NCI-H2196 (cell line): ENCODE data around the gene HOXB7.

ENCODE experiments used
- DNase-seq: peaks from one replicate; lab custom pipeline; 2025; ENCODE audit not compliant: unreplicated experiment; lab: John Stamatoyannopoulos, UW

HOXB7 gene

DNA sequence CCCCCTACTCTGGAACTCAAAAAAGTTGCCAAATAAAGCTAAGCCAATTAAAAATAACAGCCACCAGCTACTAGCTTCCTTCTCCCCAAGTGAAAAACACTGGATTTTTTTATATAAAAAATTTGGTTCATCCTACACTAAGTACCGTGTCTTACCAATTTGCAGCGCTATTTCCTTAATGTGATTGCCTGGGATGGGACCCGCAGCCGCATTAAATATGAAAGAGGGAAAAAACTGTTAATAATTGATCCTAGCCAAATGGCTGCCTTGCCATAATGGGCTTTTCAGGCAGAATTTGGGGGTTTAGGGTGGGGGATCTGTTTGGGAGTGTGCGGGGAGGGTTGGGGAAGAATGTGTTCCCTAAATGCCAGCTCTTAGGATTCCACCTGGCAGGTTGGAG lies 13.3 kb upstream of the HOXB7 start:
- no peak for DNase-seq

DNA sequence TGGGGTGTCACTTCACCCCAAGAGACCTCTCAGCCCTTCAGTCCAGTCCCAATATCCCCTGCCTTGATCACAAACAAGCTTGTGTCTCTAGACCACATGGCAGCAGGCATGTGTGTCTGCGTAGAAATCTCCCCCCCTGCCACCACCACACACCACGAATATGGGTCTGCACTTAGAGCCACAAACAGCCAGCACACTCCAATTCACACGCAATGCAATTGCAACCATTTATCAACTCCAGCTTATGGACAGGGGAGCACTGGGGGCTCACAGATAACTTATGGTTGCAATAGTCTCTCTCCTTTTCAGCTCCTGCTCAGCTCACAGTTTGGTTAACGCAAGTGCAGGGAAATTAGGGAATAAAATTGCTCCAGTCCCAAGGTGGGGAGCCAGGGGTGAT lies 12.8 kb upstream of the HOXB7 start:
- no peak for DNase-seq

DNA sequence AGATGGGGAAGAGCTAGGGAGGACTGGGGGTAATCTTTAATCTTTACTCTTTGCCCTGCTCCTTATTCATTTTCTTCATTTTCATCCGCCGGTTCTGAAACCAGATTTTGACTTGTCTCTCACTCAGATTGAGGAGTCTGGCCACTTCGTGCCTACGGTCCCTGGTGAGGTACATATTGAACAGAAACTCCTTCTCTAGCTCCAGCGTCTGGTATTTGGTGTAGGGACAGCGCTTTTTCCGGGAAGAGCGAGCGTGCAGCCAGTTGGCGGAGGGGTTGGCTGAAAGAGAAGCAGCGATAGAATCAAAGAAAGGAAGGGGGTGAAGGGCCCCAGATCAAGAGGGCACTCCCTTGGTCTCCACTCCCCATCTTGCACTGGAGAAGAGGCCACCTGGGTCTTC lies 12.0 kb upstream of the HOXB7 start:
- no peak for DNase-seq

DNA sequence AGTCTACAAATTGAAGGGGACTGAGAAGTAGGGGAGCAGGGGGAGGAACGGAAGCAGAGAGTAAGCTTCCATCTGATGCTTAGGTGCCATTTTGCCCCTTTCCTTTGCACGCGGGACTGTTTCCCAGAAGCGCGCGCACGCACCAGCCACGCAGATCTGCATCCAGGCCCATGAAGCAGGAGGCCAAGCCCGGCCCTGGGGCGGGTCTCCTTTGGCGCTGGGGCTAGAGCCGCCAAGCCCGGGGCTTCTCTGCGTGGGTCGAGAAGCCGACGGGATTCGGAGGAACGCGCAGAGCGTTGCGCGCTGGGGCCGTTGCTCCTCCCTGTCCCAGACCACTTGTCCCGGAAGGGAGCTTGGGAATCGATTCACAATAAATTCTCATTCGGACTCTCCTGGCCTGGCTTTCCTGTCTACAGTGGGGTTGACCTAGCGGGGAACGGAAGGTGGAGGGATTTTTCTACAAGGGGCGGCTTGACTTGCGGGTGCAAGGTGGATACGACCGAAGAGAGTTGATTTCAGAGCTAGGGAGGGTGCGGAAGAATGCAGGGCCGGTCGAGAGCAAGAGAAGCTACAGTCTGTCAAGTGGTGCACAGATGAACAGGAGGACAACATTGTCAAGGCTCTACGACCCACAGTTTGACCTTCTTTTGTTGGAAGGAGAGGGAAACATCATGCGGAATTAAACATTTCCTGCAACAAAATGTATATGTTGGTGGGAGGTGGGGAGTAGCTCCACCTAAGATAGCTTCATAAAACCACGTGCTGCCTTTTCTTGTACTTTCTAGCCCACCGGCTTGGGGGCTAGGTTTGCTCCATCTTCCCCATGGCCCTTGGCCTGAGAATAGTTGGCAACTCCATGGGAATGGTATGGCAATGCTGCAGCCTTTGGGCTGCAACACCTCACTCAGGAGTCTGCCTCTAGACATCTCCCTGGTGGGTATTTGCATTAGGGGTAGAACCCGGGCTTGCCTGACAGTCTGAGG lies 10.9 kb upstream of the HOXB7 start:
- DNase-seq, result no peak

DNA sequence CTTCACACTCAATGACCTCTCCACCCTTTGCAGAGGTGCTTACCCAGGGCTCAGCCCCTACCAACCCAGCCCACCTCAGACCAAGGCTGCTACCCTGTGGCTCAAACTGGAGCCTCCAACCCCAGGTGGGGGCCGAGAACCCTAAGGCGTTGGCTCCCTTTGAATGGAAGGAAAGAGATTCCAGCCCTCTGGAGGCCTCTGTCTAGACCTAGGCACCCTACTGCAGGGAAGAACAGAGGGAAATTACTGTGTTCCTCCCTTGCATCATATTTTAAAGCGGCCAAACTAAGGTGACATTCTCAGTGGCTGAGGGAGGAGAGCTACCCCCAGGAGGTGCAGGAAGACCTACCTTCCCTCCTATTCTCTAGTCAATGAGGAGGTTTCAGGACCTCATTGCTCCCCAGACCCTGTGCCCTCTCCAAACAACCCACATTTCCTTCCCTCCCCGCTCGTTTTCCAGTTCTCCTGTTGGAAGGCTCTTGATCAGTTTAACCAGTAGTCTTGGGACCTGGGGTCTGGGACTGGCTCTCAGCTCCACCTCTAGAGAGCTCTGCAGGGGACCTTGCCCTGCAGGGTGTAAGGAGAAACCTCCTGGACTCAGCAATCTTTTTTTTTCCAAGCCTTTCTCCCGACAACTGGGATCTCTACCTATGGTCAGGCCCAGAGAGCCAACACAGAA lies 9.8 kb upstream of the HOXB7 start:
- DNase-seq, result no peak

DNA sequence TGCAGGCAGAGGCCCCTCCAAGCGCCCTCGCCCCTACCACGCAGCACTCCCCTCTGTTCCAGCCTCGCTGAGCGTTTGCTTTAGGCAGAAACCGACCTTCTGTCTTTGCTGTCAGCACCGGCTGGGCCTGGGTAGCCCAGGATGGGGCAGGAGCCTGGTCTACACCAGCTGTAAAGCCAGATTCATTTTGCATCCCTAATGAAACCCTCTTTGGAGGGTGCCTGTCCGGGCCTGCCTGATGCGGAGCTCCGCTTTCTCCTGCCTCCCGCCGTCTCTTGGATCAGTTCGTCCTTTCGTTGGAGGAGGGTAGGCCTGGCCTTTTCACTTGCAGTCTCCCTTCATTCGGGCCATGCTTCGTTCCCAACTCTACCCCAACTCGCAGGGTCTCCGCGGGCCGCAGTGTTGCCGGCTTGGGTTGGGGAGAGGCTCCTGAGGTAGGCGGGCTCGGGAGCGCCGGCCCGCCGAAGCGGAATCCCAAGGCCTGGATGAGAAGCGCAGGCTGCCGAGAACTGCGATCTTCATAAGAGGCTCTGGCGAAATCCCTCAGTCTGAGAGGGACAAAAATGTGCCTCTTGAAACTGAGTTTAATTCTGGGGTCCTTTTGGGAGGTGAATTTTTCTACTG lies 9.1 kb upstream of the HOXB7 start:
- DNase-seq, result no peak

DNA sequence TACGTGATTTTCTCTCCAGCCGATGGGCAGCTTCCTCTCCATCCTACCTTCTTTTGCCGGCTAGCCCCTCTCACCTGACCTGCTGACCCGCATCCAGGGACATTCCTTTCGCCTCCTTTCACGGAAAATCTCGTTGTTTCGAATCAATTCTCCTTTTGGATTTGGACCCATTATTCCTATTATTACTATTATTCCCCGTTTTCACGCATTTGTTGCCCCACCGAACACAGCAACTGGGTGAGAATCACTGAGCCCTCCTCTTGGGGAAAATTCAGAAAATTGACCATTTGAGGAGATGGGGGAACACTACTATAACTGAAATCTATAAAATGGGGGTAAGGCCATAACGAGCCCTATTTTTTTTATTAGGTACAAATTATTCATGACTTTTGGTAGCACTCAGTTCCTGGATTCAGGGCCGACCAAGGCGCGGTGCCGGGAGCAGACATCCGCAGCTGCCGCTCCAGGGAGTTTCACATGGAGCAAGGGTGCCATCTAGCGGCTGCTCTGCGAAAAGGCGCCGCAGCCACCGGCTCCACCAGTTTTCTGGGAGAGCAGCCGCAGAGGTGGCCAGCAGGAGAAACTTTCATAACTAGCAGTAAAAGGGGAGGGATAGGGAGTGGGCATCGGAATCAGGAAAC lies 7.6 kb upstream of the HOXB7 start:
- peak; percentile 87 for DNase-seq

DNA sequence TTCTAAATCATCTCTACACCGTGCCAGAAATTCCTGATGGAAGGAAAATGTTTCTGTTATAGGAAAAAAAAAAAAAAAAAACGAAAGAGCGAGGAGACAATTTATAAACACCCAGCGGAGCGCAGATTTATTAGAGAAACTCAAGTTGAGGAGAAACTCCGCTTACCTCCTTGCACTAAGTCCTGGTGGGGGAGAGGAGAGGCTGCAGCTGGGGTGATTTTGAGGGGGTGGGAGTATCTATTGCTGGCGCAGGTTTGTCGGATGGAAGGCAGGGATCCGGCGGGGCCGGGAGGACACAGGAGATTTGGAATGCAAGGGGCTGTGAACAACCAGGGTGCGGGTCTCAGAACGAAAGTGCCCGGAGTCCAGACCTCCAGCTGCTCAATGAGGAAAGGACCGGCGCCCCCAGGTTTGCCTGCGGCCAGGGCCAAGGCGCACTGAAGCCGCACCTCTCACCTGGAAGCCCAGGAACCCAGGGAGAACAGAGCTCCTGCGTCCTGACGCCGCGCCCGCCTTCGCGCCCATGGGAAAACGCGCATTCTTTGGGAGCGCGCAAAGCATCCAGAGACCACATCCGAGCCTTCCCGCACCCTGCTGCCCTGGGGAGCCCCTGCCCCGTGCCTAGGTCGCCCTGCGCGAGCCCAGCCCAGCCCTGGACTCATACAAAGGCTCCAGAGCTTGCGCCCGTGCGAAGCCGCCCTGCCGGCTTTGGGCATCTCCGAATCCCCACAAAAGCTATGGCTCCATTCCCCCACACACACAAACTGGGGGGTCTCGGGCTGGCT lies 6.8 kb upstream of the HOXB7 start:
- DNase-seq, result no peak

DNA sequence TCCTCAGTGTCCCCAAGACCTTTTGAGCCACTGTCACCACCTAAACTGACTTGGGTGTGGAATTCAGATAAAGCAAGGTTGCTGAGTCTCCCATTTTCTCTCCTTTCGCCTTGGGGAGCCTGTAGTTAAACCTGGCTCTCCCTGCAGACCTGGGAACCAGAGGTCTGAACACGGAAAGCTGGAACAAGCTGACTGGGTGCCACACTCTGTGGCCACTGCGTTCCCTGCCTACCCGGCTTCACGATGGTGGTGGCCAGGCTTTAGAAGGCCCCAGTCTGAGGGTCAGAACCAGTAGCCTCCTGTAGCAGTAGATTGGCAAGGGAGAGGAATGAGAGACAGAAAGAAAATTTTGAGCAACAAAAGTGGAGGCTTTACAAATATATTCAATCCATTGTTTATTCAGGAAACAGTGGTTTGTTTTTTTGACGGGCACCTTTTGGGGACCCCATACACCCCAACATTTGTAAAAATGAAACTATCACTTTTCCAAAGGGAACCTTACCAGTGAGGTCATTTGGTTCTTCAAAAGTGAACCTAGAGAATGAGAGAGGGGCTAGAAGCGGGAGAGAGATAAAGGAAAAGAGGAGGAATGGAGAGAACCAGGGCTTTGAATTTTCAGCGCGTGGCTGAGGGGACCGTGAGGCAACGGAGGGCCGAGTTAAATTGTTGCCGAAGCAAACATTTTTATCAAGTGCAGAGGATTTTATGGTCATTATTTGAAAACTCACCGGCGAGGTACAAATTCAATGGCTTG lies 6.1 kb upstream of the HOXB7 start:
- DNase-seq, result no peak

DNA sequence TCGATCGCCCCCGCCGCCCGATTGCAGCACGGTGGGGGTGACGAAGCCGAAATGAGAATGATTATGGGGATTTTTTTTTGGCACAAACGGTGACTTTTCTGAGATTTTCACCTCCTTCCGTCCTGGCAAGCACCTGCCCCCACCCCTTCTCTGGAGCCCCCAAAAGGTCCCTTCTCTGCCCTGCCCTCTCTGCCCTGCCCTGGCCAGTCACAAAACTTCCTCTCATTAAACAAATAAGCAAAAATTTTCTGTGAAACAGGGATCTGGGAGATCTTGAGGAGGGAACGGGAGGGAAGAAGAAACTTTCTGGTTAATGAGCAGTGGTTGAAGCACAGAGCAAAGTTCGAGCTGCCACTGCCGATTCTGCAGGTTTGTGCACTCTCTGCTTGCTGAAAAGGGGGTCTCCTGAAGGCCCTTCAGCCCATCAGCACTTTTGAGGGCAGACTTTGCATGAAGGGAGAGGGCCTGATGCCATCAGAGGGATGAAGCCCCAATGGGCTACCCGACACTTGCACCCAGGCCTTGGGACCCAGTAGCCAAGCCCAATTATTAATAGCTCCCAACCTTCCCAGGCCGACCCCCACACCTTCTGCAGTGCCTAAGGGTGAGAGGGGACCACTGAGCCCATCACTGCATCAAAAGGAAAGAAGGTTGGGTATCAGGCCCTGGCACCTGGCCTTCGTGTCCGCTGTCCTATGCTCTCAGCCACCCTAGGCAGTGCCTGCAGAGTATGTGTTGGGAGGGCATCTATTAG lies 5.3 kb upstream of the HOXB7 start:
- no peak for DNase-seq

DNA sequence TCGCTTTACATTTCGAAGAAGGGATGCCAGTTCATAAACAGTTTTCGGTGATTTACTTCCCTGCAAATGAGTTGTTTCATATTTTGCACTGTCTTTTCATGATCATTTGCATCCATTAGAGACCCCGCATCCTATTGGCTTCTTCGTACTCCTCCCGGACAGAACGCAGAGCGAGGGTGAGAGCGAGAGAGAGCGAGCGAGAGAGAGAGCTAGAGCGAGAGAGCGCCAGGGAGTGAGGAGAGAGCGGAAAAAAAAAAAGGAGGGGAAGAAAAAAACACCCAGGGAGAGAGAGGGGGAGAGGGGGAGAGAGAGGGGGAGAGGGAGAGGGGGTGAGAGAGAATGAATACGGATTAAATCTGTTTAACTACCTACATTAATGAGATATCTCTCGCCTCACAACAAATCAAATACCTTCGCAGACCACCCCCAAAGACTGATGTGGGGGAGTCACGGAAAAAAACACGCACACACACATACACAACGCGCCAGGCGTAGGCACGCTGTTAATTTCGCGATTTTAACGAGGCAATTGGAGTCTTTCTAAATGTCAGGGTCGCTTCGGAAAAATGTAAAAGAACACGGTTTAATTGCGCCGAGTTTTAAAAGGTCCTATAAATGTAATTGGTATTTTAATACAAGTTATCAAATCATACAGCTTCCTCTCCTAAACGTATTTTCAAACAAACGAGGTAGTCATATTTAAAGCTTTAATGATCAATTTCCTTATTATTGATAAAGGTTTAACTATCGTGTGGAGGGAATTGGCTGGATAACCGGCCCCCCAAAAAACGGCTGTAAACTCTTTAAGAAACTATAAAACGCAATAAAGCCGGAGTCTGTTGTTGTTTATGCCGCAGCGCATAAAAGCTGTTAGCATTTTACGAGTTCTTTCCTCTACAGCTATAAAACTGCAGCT lies 4.5 kb upstream of the HOXB7 start, which contains the start of gene HOXB8:
Gene HOXB8, minus strand, starts transcription at position 246 of the 916 bp plus-strand sequence. CDS start 588 bp downstream, outside the sequence.
- no peak for DNase-seq

DNA sequence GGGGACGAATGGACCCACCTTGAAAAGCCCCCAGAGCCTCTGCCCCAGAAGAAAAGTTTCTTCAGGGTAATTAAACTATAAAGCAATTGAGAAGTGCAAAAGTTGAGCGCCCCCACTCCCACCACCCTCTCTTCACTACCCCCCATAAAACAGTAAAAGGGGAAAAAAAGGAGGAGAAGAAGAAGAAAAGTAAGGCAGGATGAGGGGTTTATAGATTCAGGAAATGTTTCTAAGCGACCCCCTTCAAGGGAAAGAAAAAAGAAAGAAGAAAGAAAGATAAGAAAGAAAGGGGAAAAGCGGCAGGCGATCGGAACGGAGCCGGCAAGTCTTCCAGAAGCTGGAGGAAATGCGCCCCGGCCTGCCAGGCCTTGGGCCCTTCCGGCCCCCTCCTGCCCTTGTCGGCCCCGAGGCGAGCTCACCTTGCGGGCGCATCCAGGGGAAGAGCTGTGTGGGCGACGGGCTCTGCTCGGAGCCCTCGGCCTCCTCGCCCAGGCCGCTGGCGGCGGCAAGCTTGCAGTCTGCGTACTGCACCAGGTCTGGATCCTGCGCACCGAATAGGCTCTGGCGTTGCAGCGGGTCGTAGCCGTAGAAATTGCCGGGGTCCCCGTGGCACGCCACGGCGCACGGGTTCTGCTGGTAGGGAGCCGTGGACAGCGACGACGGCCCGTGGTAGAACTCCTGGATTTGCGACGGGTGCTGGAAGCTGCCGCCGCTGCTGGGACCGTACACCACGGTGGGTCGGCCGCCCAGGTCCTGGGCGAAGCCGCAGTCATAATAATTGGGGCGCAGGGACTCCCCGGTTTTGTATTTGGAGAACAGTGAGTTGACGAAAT lies 3.3 kb upstream of the HOXB7 start:
- DNase-seq, result no peak

DNA sequence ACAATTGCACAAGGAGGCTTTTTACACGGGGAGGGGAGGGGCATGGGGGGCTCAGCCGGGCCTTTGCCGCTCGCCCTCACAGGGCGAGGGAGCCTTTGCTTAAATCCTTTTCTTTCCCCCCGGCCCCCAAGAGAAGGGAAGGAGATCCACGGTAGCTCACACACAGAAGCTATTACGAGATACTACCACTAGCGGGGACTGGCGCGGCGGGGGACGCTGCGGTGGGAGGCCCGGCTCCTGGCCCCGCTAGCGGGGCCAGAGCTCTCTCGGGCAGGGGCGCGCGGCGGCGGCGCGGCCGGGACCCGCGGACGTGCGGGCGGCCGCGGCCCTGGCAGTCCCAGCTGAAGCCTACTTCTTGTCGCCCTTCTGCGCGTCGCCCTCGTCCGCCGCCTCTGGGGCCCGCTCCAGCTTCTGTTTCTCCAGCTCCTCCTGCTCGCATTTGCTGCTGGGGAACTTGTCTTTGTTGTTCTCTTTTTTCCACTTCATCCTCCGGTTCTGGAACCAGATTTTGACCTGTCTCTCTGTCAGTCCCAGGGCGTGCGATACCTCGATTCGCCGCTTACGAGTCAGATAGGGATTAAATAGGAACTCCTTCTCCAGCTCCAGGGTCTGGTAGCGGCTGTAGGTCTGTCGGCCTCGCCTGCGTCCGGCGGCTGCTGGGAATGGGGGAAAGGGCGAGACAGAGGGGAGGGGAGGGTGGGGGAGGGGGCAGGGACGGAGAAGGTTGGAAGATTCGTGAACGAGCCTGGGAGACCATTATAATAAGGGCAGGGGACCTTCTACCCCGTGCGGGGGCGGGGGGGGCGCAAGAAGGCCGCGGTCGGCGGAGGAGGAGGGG lies 2.3 kb upstream of the HOXB7 start:
- DNase-seq, result no peak

DNA sequence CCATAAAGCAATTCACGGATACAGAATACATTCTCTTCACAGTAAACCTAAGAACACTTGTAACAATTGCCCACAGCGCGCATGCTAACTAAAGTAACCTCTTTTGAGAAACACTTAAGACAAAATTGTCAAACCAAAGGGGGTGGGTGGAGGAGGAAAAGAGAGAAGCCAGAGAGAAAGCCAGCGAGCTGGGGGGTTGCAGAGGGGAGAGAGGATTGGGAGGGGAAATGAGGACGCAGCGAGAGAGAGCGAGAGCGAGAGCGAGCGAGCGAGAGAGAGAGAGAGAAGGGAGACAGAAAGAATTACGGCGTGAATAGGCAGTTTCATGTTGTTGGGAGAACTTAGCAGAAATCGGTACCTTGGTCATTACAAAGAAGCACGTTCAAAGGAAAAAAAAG lies 1.6 kb upstream of the HOXB7 start:
- DNase-seq, result no peak

DNA sequence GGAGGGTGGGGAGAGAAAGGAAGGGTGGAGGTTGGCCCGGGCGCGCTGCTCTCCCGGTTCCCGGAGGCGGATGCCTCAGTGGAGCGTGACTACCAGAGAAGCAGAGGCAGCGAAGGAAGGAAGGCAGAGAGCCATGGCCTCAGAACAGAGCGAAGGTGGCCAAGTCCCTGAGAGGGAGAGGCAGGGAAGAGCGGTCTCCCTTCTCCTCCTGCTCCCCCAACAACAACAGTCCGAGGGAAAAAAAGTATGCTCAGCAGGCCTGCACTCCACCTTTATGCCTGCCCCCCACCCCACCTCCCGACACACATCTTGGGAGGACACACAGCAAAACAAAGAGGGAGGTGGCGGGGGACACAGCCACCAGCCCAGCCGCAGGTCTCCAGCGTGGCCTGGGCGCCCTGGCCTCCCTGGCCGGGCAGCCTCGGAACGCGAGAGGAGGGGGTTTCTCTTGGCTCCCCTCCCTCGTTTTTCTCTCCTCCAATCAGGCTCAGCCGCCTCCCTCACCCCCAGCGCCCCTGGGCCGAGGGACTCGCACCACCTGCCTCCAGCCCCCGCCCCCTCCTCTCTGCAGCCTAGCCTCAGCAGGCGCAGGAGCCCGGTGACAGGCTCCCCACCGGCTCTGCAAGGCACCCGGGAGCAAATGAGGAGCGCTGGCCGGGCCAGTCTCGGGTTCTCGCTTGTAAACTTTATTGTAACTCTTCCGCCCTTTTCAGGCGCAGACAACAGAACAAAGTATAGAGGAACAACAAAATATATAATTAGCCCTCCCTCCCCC lies 1.1 kb upstream of the HOXB7 start:
- peak; percentile 47 for DNase-seq
